GM12878 (cell line): ENCODE measurements around the gene MEX3C.

Source experiments
- ATF3 ChIP-seq: IDR thresholded peaks from 2 replicates; pipeline ENCODE4 v1.6.1; 2011; ENCODE audit warnings: low read depth, mild to moderate bottlenecking, low read length, moderate library complexity, borderline replicate concordance; ENCODE audit errors: extremely low read depth
- CREM ChIP-seq: IDR thresholded peaks from 2 replicates; pipeline ENCODE4 v1.6.1; 2014; ENCODE audit warnings: antibody characterized with exemption, low read depth
- CTCF ChIP-seq, 3 experiments: IDR thresholded peaks in 2 of 3; conservative IDR thresholded peaks in 1 of 3; 2 replicates each; pipeline ENCODE4 v1.5.1; 2011; ENCODE audit warnings: low read depth in 3 of 3, low read length in 3 of 3, mild to moderate bottlenecking in 3 of 3, control low read depth in 2 of 3, moderate library complexity in 2 of 3, inconsistent platforms in 1 of 3, mixed read lengths in 1 of 3; ENCODE audit not compliant: control insufficient read depth in 2 of 3, insufficient read depth in 1 of 3; ENCODE audit errors: extremely low read depth in 1 of 3
- E2F4 ChIP-seq: IDR thresholded peaks from 2 replicates; pipeline ENCODE4 v1.6.1; 2012; ENCODE audit warnings: low read depth, low read length, improper control_type of control experiment
- FOXM1 ChIP-seq: IDR thresholded peaks from 2 replicates; pipeline ENCODE4 v1.6.1; 2012; ENCODE audit warnings: low read depth, mild to moderate bottlenecking, inconsistent platforms, low read length, moderate library complexity
- MAX ChIP-seq: IDR thresholded peaks from 2 replicates; pipeline ENCODE4 v1.6.1; 2012; ENCODE audit warnings: low read depth, low read length, improper control_type of control experiment
- MTA3 ChIP-seq: IDR thresholded peaks from 2 replicates; pipeline ENCODE4 v1.6.1; 2012; ENCODE audit warnings: low read length, inconsistent platforms, borderline replicate concordance
- YY1 ChIP-seq: IDR thresholded peaks from 2 replicates; pipeline ENCODE4 v1.6.1; 2011; ENCODE audit warnings: low read depth, mild to moderate bottlenecking, low read length
- ZNF274 ChIP-seq: IDR thresholded peaks from one replicate; pipeline ENCODE4 v1.8.0; 2011; ENCODE audit not compliant: insufficient read length, insufficient read depth

GRCh38 chr18:51196811-51197660, 445 bp downstream of the MEX3C start:
- no peak for TF ChIP-seq CTCF (IDR thresholded peaks at IDR 0.05 in 2 of 3, conservative IDR thresholded peaks at IDR 0.05 in 1 of 3; ENCODE audit: control insufficient read depth in 2 of 3, extremely low read depth in 1 of 3, insufficient read depth in 1 of 3, low read depth in 3 of 3, low read length in 3 of 3)
- TF ChIP-seq ZNF274, result no peak
- no peak for TF ChIP-seq CREM
- no peak for TF ChIP-seq E2F4
- TF ChIP-seq ATF3, result no peak
- no peak for TF ChIP-seq FOXM1
- TF ChIP-seq MAX, result no peak
- TF ChIP-seq YY1, result peak; percentile 87
- no peak for TF ChIP-seq MTA3
